Measurements from ENCODE around the gene DCTD. TPM values are rescaled to one million over a fixed set of nuclear protein-coding genes. Genes with fewer than 3 reads are reported as not detected.

DCTD gene
- total and polyA plus RNA-seq, 10 of the 15 experiments (the other 5 are each of a cell fraction or from before 2014, with no cell fraction given) = 37.8 to 137 (median 92.1) TPM

DNA sequence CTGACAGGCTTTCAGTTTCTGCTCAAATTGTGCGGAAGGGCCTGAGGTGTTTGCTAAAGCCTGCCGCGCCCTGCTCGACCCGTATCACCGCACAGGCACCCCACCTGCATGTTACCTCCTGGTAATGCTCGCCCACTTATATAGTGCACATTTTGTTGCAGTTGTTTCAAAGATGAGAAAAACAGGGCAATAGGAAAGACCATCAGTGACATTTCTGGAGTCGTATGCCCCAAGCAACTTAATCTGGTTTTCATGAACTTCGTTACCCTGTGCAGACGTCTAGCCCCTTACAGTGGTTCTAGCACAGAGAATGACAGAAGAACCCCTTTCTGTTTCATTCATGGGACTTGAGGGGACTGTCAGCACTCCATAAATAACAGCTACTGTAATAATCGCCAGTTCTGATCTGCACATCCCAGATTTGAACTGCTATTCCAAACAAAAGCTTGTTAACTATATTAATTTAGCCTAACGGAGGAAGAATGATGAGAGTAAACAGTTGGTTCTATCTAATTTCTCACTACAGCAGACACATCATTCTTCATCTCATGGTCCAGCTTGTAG is 940 bp upstream of the DCTD start (continued):
- peak; percentile 72; the same call in 1 of the 2 replicates for TF ChIP-seq MTA3 (IDR thresholded peaks at IDR 0.05; ENCODE audit: borderline replicate concordance, low read length)
- TF ChIP-seq, protein P1, sequence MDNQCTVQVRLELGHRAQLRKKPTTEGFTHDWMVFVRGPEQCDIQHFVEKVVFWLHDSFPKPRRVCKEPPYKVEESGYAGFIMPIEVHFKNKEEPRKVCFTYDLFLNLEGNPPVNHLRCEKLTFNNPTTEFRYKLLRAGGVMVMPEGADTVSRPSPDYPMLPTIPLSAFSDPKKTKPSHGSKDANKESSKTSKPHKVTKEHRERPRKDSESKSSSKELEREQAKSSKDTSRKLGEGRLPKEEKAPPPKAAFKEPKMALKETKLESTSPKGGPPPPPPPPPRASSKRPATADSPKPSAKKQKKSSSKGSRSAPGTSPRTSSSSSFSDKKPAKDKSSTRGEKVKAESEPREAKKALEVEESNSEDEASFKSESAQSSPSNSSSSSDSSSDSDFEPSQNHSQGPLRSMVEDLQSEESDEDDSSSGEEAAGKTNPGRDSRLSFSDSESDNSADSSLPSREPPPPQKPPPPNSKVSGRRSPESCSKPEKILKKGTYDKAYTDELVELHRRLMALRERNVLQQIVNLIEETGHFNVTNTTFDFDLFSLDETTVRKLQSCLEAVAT (IDR thresholded peaks at IDR 0.05) = peak; percentile 75
- no peak for TF ChIP-seq EGR1 (IDR thresholded peaks at IDR 0.05; ENCODE audit: borderline replicate concordance in 1 of 2, low read depth in 2 of 2, low read length in 2 of 2)
- TF ChIP-seq RB1 (IDR thresholded peaks at IDR 0.05; ENCODE audit: borderline replicate concordance) = no peak
- peak; percentile 46 for TF ChIP-seq FOXM1 (IDR thresholded peaks at IDR 0.05; ENCODE audit: low read depth, low read length)
- no peak for TF ChIP-seq PBX3 (IDR thresholded peaks at IDR 0.05; ENCODE audit: insufficient replicate concordance, low read depth, low read length)
- 0 out of 2 replicates have a peak, but pooled peaks have one; percentile 88 for TF ChIP-seq PAX5 (IDR thresholded peaks at IDR 0.05; ENCODE audit: borderline replicate concordance, low read depth, low read length)
- TF ChIP-seq IKZF1 (conservative IDR thresholded peaks at IDR 0.05) = 0 out of 2 replicates have a peak, but pooled peaks have one; percentile 0
- TF ChIP-seq, protein P2, sequence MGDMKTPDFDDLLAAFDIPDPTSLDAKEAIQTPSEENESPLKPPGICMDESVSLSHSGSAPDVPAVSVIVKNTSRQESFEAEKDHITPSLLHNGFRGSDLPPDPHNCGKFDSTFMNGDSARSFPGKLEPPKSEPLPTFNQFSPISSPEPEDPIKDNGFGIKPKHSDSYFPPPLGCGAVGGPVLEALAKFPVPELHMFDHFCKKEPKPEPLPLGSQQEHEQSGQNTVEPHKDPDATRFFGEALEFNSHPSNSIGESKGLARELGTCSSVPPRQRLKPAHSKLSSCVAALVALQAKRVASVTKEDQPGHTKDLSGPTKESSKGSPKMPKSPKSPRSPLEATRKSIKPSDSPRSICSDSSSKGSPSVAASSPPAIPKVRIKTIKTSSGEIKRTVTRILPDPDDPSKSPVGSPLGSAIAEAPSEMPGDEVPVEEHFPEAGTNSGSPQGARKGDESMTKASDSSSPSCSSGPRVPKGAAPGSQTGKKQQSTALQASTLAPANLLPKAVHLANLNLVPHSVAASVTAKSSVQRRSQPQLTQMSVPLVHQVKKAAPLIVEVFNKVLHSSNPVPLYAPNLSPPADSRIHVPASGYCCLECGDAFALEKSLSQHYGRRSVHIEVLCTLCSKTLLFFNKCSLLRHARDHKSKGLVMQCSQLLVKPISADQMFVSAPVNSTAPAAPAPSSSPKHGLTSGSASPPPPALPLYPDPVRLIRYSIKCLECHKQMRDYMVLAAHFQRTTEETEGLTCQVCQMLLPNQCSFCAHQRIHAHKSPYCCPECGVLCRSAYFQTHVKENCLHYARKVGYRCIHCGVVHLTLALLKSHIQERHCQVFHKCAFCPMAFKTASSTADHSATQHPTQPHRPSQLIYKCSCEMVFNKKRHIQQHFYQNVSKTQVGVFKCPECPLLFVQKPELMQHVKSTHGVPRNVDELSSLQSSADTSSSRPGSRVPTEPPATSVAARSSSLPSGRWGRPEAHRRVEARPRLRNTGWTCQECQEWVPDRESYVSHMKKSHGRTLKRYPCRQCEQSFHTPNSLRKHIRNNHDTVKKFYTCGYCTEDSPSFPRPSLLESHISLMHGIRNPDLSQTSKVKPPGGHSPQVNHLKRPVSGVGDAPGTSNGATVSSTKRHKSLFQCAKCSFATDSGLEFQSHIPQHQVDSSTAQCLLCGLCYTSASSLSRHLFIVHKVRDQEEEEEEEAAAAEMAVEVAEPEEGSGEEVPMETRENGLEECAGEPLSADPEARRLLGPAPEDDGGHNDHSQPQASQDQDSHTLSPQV (IDR thresholded peaks at IDR 0.05) = no peak
- 0 out of 2 replicates have a peak, but pooled peaks have one; percentile 1 for TF ChIP-seq BCL11A (IDR thresholded peaks at IDR 0.05; ENCODE audit: low read depth, low read length)
- TF ChIP-seq, protein P3, sequence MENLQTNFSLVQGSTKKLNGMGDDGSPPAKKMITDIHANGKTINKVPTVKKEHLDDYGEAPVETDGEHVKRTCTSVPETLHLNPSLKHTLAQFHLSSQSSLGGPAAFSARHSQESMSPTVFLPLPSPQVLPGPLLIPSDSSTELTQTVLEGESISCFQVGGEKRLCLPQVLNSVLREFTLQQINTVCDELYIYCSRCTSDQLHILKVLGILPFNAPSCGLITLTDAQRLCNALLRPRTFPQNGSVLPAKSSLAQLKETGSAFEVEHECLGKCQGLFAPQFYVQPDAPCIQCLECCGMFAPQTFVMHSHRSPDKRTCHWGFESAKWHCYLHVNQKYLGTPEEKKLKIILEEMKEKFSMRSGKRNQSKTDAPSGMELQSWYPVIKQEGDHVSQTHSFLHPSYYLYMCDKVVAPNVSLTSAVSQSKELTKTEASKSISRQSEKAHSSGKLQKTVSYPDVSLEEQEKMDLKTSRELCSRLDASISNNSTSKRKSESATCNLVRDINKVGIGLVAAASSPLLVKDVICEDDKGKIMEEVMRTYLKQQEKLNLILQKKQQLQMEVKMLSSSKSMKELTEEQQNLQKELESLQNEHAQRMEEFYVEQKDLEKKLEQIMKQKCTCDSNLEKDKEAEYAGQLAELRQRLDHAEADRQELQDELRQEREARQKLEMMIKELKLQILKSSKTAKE (IDR thresholded peaks at IDR 0.05; ENCODE audit: low read depth, poor library complexity, severe bottlenecking) = peak; percentile 64
- TF ChIP-seq PKNOX1 (IDR thresholded peaks at IDR 0.05) = peak; percentile 31; the same call in 1 of the 2 replicates
- peak; percentile 48 for TF ChIP-seq KLF5 (IDR thresholded peaks at IDR 0.05; ENCODE audit: partially characterized antibody)
